Stimulated activated CD4-positive, alpha-beta T cell treated with anti-CD3 and anti-CD28 coated beads, Interleukin-15, amount 100 ng/mL, for 24 hours (primary cell): ENCODE measurements around the gene KCTD12.
A peak's percentile ranks its signal among the peaks of the same experiment; 100 is the strongest.

Source experiments
- DNase-seq: peaks from one replicate; pipeline ENCODE4 v3.0.0-alpha.2; 2020

The KCTD12 gene

DNA sequence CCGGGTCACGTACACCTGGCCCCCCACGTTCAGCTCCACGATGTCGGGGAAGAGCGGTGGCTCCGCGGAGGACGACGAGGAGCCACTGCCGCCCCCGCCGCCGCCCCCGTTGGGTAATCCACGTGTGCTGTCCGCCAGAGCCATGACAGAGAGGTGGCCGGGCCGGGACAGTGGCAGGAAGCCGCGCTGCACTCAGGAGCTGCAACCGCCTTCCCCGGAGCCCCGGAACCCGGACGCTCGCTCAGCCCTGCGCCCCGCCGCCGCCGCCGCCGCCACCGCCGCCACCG is 257 bp downstream of the KCTD12 start:
- no peak for DNase-seq

DNA sequence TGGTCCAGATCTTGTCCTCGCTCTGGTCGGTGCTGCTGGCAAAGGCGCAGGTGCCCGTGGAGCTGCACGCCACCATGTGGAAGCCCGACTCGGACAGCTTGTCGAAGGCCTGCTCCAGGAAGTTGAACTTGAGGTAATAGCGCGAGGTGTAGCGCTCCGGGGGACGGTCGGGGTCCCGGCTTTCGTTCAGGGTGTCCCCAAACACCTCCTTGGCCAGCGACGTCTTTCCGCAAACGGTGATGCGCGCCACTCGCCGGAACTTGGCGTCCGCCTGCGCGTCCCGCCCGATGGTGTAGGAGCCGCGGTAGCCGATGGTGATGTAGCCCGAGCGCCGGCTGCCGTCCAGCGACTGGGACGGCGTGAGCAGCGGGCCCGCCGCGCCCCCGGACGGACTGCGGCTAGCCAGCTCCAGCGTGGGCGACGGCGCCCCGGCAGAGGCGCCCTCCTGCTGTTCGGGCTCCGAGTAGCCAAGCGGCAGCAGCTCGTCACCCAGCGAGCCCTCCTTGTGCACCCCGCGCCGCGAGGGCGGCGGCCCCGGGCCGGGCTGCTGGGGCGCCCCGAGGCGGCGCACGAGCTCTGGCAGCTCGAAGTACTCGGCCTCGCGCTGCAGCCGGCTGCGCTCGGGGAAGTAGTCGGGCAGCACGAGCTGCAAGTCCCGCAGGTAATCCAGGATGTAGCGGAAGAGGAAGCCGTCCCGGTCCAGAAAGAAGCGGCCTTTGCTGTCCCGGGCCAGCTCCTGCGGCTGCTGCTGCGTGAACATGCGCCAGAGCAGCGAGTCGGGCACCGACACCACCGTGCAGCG is 801 bp downstream of the KCTD12 start:
- DNase-seq: peak; percentile 68

DNA sequence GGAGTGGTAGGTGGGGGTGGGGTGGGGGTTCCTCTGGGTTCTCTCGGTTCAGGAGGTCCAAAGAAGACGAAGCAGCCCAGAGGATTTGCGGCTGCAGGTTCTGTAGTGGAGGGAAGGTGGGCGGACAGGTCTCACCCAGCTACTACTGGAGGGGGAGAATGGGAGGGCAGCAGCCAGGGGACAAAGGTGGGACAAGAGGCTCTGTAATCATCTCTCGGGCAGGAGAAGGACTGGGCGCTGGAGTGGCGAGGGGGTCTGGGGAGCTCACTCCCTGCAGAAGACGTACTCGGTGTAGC is 1.4 kb downstream of the KCTD12 start:
- DNase-seq: no peak

DNA sequence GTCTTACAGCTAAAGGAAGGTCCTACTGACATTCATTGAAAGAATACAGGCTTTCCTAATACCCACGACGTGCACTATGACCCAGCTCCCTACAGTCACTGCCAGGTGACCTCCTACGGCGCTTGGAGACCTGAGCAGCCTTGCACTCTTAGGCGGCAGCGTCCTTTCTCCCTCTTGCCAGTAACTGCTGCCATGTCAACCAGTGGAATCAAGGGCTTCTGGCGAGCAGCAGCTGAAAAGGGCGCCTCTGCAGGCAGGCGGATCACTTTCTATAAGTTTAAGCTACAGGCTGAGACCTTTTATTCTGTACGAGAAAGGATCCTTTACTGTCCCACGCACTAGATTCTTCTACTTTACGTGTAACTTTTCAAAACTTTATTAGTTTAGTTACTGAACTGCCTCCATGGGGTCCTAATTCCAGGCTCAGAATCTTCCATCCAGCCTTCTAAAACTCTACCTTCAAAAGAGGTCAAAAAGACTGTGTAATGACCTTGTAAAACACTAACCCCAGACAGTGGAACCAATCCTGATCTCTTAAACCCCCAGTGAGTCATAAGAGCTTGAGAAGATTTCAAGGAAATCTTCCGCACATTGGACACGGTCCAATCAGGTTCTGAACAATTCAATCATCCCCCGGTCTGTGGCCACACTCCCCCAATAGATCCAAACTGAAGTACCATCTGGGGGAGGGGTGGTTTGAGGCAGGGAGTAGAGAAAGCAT is 1.9 kb downstream of the KCTD12 start:
- DNase-seq: peak; percentile 29

DNA sequence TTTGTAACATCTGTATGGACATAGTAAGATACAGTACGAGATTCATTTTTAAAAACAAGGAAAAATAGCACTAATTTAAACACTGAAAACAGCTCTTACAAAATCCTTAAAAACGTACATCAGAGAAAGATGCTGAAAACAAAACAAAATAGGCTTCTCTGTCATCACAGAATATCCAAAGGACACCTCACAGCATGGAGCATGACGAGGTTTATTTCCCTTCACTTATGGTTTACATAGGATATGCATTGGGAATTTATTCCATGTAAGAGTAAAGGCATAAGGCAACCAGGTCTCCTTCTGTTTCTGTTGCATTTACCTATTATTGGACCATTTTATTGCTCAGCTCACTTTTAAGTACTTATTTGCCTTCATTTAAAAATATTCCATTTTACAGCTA is 3.0 kb downstream of the KCTD12 start:
- no peak for DNase-seq

DNA sequence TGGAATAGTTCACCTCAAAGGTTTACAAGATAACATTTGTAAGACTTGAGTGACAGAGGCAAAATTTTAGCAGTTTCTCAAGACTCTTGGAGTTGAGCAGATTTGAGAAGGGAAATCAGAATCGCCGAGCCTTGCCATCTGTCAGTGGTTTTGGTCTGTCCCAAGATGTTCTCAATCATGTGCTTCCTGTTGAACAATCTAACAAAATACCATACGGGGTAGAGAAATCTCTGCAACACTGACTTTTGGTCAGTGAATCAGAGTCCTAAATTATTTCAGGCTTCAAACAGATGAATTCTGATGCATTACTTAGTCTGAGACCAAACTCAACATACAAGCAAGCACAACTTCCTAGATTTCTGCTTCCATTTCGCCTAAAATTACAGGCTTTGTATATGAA is 3.8 kb downstream of the KCTD12 start:
- DNase-seq: no peak

DNA sequence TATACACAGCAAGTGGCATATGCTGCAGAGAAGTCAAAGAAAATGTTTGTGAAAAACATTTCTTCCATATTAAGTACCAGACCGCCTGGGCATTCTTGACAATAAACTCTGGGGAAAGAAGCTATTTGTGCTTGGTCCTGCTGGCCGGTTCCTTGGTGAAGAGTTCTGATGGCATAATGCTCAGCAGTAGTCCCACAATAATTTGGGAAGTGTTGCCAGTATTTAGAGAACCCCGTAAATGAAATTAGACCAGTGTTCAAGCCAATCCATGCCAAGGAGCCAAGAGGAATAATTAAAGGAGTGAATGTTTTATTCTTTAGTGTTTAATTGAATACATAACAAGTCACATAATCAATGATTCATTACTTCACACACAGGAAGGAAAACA is 6.3 kb downstream of the KCTD12 start:
- DNase-seq: no peak

DNA sequence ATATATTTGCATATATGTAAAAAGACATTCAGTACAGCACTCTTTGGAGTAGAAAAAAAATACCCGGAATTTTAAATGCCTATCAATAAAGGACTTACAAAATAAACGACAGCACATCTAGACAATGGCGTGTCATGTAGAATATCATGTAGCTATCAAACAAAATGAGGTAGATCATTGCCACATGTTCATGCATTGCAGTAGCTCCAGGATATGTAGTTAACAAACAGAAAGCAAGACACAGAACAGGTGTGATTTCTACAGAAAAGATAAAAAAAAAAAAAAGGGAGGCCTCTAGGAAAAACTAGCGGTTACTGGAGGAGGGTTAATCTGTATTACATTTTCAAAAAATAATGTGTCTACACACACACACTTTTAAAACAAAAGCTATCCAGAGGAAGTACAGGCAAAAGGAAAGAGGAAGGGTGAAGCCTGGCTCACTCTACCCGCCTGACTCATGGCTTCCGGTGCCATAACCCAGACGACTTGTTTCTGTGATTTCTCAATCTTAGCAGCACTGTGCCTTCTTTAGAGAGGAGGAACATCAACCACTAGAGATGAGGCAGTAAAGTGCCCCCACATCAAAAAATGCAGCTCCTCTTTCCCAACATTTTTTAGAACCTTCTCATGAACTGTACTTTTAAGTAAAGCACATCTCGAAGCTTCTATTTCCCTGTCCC is 6.9 kb downstream of the KCTD12 start:
- DNase-seq: peak; percentile 73

DNA sequence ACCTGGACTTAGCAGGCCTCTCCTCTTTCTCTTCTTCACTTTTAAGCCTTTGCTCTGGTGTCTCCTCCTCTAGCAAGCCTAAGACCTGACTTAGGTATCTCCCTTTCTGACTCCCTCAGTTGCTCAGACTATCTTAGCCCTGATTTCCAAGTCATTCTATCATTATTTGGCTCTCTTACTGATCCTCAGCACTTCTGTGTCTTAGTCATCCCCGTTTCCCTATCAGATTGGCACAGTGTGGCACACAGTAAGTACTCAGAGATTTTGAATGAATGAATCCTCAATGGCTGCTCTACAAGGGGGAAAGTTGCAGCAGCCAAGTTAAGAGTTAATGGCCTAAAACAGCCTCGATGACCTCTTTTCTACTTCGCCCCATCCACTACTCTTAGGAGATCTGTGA is 8.2 kb downstream of the KCTD12 start:
- no peak for DNase-seq

DNA sequence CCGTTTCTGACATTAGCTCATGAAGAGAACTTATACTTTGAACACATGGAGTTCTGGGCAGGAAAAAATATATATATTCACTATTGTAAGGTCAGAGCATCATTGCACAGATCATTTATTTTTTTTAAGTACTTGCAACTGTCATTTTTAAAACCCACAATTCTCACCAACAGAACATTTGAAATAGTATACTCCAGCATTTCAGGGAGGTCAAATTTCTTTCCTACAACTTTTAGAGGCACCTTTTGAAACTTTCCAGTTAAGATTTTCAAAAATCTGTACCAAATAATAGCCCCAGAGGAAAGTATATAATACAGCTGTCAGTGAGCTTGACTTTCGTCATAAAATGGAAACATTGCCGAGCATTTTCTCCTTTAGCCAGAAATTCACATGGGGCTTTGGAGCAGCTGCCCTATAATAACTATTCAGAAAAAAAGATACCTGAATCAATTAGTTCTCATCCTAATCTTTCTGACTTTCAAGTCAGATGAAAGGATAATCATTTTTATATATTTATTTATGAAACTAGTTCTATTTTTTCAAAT is 10.9 kb downstream of the KCTD12 start:
- DNase-seq: no peak

DNA sequence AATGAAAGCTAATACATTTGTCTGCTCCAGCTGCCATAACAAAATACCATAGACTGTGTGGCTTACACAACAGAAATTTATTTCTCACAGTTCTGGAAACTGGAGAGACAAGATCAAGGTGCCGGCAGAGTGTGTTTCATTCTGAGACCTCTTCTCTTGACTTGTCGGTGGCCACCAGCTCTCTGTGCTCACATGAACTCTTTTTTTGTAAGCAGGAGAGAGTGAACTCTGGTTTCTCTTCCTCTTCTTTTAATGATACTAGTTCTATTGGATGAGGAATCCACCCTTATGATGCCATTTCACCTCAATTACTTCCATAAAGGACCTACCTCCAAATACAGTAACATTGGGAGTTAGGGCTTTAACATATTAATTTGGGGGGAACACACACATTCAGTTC is 11.7 kb downstream of the KCTD12 start:
- DNase-seq: no peak

DNA sequence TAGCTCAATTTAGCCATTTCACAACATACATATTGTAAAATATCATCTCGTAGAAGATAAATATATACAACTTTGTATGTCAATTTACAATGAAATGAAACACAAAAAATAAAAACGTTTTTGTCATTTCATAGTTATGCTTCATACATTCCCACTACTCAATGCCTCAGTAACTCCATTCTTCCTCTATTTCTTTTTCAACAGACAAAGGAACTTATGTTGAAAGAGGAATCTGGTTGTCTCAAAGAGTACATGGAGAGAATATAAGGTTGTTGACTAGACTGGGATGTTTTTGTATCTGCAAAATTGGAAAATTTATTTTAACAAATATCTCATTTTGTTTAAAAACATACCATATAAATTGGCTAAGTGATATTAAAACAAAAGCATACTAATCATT is 12.8 kb downstream of the KCTD12 start:
- no peak for DNase-seq

DNA sequence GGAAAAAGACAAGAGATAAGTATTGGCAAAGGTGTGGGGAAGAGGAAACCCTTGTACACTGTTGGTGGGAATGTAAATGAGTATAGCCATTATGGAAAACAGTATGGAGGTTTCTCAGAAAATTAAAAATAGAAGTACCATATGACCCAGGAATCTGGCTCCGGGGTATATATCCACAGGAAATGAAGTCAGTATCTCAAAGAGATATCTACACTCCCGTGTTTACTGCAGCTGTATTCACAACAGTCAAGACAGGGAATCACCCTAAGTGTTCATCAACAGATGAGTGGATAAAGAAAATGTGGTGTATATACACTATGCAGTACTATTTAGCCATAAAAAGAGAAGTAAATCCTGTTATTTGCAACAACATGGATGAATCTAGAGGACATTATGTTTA is 13.5 kb downstream of the KCTD12 start:
- no peak for DNase-seq

DNA sequence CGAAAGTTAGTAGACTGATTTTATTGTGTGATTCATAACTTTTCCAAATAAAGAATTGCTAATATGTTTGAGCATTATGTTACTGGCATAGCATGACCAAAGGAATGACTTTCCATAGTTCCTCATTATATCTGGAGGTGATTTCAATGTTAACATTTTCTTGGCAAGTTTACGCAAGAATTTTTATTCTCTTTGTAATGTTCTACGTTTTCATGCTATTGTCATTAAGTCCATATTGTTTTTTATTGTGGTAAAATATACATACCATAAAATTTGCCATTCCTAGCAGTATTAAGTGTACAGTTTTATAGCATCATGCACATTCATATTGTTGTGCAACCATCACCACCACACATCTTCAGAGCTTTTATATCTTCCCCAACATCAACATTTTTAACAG is 14.8 kb downstream of the KCTD12 start:
- no peak for DNase-seq

DNA sequence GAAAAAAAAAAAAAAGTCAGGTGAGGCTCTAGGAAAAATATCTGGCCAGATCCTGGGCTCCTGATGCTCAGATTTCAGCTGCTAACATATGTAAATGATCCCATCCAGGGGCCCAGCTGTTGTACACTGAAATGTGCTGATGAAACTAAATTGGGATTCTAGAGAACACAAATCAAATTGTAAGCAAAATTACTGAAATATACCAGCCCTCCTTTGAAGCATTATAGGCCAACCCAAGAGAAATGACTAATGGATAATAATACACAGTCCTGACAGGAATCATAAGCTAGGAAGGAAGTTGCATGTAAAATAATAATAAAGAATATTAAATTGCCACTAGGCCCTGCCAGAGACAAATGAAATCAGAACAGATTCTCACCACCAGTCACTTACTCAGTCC is 17.8 kb downstream of the KCTD12 start:
- DNase-seq: no peak

DNA sequence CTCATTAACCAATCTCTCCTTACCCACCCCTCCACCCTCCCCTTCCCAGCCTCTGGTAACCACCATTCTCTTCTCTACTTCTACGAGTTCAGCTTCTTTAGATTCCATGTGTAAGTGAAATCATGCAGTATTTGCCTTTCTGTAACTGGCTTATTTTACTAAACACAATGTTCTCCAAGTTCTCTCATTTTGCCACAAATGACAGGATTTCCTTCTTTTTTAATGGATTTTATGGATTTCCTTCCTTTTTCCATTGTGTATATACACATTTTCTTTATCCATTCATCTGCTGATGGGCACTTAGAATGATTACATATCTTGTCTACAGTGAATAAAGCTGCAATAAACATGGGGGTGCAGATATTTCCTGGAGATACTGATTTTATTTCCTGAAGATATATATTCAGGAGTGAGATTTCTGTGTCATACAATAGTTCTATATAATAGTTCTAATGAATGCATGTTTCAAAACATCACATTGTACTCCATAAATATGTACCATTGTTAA is 20.2 kb downstream of the KCTD12 start:
- DNase-seq: no peak

DNA sequence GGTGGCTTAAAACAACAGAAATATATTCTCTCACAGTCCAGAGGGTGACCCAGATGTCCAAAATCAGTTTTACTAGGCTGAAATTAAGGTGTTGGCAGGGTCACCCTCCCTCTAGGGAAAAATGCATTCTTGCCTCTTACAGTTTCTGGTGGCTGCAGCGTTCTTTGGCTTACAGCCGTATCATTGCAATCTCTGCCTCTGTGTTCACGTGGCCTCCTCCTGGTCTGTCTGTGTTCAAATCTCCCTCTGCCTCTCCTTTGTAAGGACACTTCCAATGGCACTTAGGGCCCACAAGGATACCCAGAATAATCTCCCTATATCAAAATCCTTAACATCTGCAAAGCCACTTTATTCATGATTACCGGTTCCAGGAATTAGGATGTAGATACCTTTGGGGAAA is 21.1 kb downstream of the KCTD12 start:
- DNase-seq: no peak

DNA sequence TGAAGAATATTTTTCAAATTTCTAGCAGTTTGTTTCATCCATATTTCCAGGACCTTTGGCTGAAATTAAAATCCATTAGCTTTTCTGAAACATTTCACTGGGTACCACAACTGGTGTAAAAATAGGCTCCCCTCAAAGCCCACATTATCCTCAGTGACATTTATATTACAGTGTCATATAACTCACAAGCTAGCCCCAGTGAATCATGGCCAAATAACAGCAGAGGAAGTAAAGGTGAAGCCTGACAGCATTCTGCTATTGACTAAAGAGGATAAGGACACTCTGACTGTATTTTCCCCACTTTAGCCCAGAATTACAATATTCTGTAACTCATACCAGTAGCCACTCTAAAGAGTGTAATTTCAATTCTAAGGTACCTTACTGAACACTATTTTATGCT is 21.9 kb downstream of the KCTD12 start:
- DNase-seq: no peak

DNA sequence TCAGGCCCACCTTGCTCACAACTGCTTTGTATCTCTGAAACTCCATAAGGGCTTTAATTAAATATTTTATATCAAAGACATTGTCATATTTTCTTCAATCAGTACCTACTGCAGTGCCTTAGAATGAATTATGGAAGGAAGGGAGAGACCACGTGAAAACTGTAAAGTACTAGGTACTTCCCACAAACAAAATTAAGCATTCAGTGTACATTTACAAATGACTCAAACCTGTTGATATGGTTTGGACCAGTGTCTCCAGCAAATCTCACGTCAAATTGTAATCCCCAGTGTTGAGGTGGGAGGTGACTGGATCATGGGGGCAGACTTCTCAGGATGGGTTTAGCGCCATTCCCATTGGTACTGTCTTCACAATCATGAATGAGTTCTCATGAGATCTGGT is 23.2 kb downstream of the KCTD12 start:
- DNase-seq: no peak

DNA sequence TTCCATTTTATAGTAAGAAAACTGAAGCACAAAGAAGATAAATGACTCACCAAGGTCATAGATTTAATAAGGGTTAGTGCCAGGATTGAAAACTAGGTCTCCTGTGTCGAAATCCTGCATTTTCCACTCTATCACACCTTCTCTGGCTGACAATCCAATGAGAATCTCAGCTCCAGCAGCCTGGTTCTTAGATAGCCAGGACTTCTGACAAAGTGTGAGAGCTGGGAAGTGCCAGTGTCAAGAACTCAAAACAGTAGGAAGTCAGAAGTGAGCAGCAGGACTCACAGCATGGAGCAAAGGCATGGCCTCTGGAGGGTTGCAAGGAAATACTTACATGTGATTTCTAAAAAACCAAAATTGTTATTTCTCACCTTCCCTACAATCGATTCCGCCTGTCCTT is 24.3 kb downstream of the KCTD12 start:
- no peak for DNase-seq

DNA sequence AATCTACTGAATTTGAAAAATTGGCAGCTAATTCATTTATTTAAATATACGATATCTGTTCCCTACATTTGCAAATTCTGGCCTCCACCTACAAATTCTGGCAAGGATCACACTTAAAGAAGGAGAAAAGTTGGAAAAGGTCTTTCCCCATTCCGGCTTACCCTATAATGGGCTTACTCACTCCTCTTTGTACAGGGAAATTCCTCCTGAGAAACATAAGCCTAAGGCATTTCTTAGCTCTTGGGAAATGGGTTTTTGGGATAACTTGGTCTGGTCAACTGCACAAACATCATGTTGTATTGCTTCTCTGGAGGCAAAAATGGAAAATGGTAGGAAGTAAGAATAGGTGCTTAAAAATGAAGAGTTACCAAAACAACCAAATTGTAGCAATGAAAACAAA is 25.5 kb downstream of the KCTD12 start:
- no peak for DNase-seq

DNA sequence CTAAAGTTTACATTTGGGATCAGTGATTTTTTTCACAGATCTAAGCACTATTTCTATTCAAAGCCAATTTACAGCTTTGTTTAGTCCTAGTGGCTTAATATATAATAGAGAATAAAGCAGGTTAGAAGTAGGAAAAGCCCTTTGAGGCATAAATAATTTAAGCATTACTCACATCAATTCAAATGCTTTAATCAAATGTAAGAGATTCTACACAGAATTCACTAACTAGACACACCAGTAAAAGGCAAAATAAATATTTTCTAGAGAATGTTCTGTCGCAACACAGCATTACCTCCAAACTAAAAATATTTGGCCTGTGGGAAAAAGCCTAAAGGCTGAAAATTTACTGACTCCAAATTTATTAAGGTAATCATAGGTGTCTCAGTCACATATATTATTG is 31.3 kb downstream of the KCTD12 start:
- DNase-seq: no peak

DNA sequence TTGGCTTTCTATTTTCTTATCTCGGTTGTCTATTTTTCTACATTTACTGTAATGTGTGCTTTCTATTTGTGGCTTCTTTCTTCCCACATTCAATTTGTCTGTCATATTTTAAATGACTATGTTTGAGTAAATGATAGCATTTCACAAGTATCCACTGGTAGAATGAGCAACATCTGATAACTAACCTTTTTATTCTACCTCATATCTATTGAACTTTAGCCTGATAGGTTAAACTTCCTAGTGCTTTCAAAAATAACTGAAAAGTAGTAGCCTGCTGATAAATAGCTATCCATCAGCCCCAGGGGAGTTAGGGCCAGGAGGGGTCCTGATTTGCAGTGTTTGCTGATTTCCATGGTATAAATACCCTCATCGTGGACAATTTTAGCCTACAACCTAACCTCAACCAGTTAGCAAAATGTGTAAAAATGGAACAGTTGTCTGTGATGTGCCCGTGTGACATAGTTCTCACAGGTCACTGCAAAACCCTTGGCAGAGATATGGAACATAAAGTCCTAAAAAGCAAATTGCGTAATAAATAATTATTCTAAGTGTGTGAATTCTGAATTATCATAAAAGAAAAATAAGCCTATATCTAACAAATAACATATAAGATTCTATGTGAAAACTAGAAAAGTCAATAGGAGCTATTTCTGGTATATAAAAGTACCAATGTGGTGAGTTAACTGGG is 32.1 kb downstream of the KCTD12 start:
- DNase-seq: no peak

DNA sequence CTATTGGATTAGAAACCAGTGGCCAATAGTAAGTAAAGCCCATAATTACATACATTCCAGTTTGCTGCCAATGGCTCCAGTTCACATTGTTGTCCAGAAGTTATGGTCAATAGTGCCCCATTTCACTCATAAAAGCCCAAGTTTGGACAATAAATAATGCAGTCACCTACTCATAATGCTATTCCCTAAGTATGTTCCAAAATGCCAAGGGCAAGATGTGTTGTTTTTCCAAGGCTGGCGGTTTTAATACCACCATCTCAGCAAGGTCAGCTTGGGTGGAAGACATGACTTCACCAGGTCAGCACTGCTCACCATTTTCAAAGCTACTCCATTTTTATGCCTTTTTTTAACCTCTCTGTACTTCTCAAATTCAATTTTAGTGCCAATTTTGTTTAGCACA is 32.7 kb downstream of the KCTD12 start:
- no peak for DNase-seq
